ENCODE measurements around the gene C11orf97. TPM values are rescaled to one million over a fixed set of nuclear protein-coding genes. Genes with fewer than 3 reads are reported as not detected.
"Not testable (repeated sequence)": the region's sequence is repeated elsewhere in the genome, so short reads cannot be mapped to it uniquely, and the experiment has no call there.

Gene C11orf97
- total RNA-seq, 1 experiment from 2014 or later = not detected

GRCh38 chr11:94568717-94569116, 56.5 kb downstream of the C11orf97 start:
- Histone ChIP-seq H3K9me3 (ENCODE audit: control insufficient read depth, low read depth, low read length) (no peaks in the 10 kb centered on the region), H4K20me1 (ENCODE audit: control insufficient read depth, insufficient read depth, insufficient read length) (no peaks in the 10 kb centered on the region), H2BK12ac (ENCODE audit: insufficient read length, low read depth, low read length) (no peak overlapping the region), H3T11ph (ENCODE audit: low read length) (no peak overlapping the region), H4K8ac (replicated peaks; ENCODE audit: insufficient read length, low read depth, low read length) (no peak overlapping the region), H3K18ac (ENCODE audit: insufficient read length, low read depth, low read length) (no peak overlapping the region), H3K27ac (ENCODE audit: insufficient read length, low read depth, low read length) (no peak overlapping the region), H2BK120ac (ENCODE audit: low read depth, low read length, poor library complexity, severe bottlenecking) (no peak overlapping the region), H2AFZ (ENCODE audit: low read length) (no peak overlapping the region), H2BK15ac (ENCODE audit: low read depth, low read length) (no peak overlapping the region), H3K4ac (ENCODE audit: low read depth, low read length) (no peak overlapping the region), H3K56ac (ENCODE audit: insufficient read length, low read depth, low read length) (no peak overlapping the region), H3K79me2 (ENCODE audit: insufficient read depth, low read length) (no peaks in the 10 kb centered on the region), H3K27me3 (ENCODE audit: insufficient read depth, low read length) (no peaks in the 10 kb centered on the region), H3K4me2 (ENCODE audit: insufficient read depth, insufficient read length, low read length) (no peak overlapping the region), H2AK5ac (ENCODE audit: insufficient read length, low read length) (no peak overlapping the region), H3K14ac (ENCODE audit: insufficient read depth, low read length) (no peak overlapping the region), H3K23ac (ENCODE audit: insufficient read length, low read depth, low read length) (no peak overlapping the region), H2BK5ac (ENCODE audit: insufficient read length, low read length) (no peak overlapping the region), H3K9ac (ENCODE audit: extremely low read depth, insufficient read length, low read length) (no peak overlapping the region), H3K4me1 (ENCODE audit: insufficient read depth, low read length) (no peaks in the 10 kb centered on the region), H2BK20ac (ENCODE audit: low read depth, low read length, poor library complexity, severe bottlenecking) (no peak overlapping the region), H3K23me2 (ENCODE audit: insufficient read length, low read depth, low read length, poor library complexity, severe bottlenecking) (no peaks in the 10 kb centered on the region), H3K79me1 (ENCODE audit: insufficient read depth, low read depth, low read length, poor library complexity, severe bottlenecking) (no peaks in the 10 kb centered on the region), H4K5ac (ENCODE audit: insufficient read length, low read depth, low read length) (no peak overlapping the region), H4K91ac (ENCODE audit: insufficient read length, low read depth, low read length) (no peak overlapping the region)
- TF ChIP-seq CTCF (conservative IDR thresholded peaks at IDR 0.05) = no peak
- no peak overlapping the region for H3K27ac Mint-ChIP-seq
- H3K36me3 Mint-ChIP-seq (ENCODE audit: insufficient read depth in 1 of 3, low read depth in 3 of 3) = no peaks in the 10 kb centered on the region
- H3K4me3 Mint-ChIP-seq = no peak overlapping the region
- peaks cover 0 to 4% of the 10 kb centered on the region in 2 experiments; a peak in 1 of 4 replicates for H3K4me1 Mint-ChIP-seq
- DNase-seq = no peak
- H3K27me3 Mint-ChIP-seq (ENCODE audit: low read depth) = peaks cover 8% of the 10 kb centered on the region
- WGBS (ENCODE audit: extremely low coverage, insufficient read length, low lambda C conversion rate) = no CpG with 5 or more reads among the region's 4 CpGs
- H3K9me3 Mint-ChIP-seq = peaks cover 3% of the 10 kb centered on the region in 2 experiments; a peak in 2 of 5 replicates

- not testable (repeated sequence) for H2BK120ac ChIP-seq (ENCODE audit: low read depth, low read length, poor library complexity, severe bottlenecking); H4K20me1 ChIP-seq (ENCODE audit: control insufficient read depth, insufficient read depth, insufficient read length); H3K4me1 Mint-ChIP-seq; H3K56ac ChIP-seq (ENCODE audit: insufficient read length, low read depth, low read length); H3K14ac ChIP-seq (ENCODE audit: insufficient read depth, low read length); DNase-seq; H4K5ac ChIP-seq (ENCODE audit: insufficient read length, low read depth, low read length); H2BK12ac ChIP-seq (ENCODE audit: insufficient read length, low read depth, low read length); H3K27me3 ChIP-seq (ENCODE audit: insufficient read depth, low read length); H3K27ac Mint-ChIP-seq; H3K4ac ChIP-seq (ENCODE audit: low read depth, low read length); H3T11ph ChIP-seq (ENCODE audit: low read length); H3K9me3 ChIP-seq (ENCODE audit: control insufficient read depth, low read depth, low read length); H4K91ac ChIP-seq (ENCODE audit: insufficient read length, low read depth, low read length); H2AFZ ChIP-seq (ENCODE audit: low read length); H3K4me1 ChIP-seq (ENCODE audit: insufficient read depth, low read length); H3K4me3 Mint-ChIP-seq; H2BK5ac ChIP-seq (ENCODE audit: insufficient read length, low read length); H2AK5ac ChIP-seq (ENCODE audit: insufficient read length, low read length); H3K27ac ChIP-seq (ENCODE audit: insufficient read length, low read depth, low read length); H2BK15ac ChIP-seq (ENCODE audit: low read depth, low read length); H3K9me3 Mint-ChIP-seq; H3K79me2 ChIP-seq (ENCODE audit: insufficient read depth, low read length); H3K4me2 ChIP-seq (ENCODE audit: insufficient read depth, insufficient read length, low read length); H3K36me3 Mint-ChIP-seq (ENCODE audit: insufficient read depth in 1 of 3, low read depth in 3 of 3); H3K18ac ChIP-seq (ENCODE audit: insufficient read length, low read depth, low read length); H3K9ac ChIP-seq (ENCODE audit: extremely low read depth, insufficient read length, low read length); H2BK20ac ChIP-seq (ENCODE audit: low read depth, low read length, poor library complexity, severe bottlenecking); H3K23ac ChIP-seq (ENCODE audit: insufficient read length, low read depth, low read length); H3K79me1 ChIP-seq (ENCODE audit: insufficient read depth, low read depth, low read length, poor library complexity, severe bottlenecking); H3K23me2 ChIP-seq (ENCODE audit: insufficient read length, low read depth, low read length, poor library complexity, severe bottlenecking); H4K8ac ChIP-seq (replicated peaks; ENCODE audit: insufficient read length, low read depth, low read length)
- H3K27me3 Mint-ChIP-seq (ENCODE audit: low read depth) = peaks cover 32% of the 10 kb centered on the region
- no CpG with 5 or more reads among the region's 2 CpGs for WGBS (ENCODE audit: extremely low coverage, insufficient read length, low lambda C conversion rate)
Observed at GRCh38 chr11:94572975-94573374, 60.7 kb downstream of the C11orf97 start.

Data from H9 (cell line).